ENCODE measurements around the gene LRRC46. TPM values are rescaled to one million over a fixed set of nuclear protein-coding genes. Genes with fewer than 3 reads are reported as not detected.

Gene LRRC46
- total RNA-seq, 1 donor from 2014 or later, result not detected

GRCh38 chr17:47873200-47874090 is 42.0 kb downstream of the LRRC46 start:
- Histone ChIP-seq H3K27me3 (no peaks in the 10 kb centered on the region), H3K9me3 (no peaks in the 10 kb centered on the region), H3K4me1 (peaks cover 11% of the 10 kb centered on the region), H3K4me3 (no peak overlapping the region), H3K27ac (no peak overlapping the region), H3K36me3 (no peaks in the 10 kb centered on the region)
- intact Hi-C loops (cut with DNase I), result no loop called here
- DNase-seq (ENCODE audit: extremely low spot score in 2 of 2), result no peak
- TF ChIP-seq POLR2AphosphoS5 (IDR thresholded peaks at IDR 0.05; ENCODE audit: insufficient read depth in 1 of 2, low read depth in 1 of 2) (no peak), POLR2A (IDR thresholded peaks at IDR 0.05) (no peak), CTCF (IDR thresholded peaks at IDR 0.05) (no peak)

GRCh38 chr17:47875011-47875985 is 43.8 kb downstream of the LRRC46 start:
- peaks cover 11% of the 10 kb centered on the region for H3K4me1 ChIP-seq
- H3K36me3 ChIP-seq, result no peaks in the 10 kb centered on the region
- H3K4me3 ChIP-seq, result no peak overlapping the region
- H3K9me3 ChIP-seq, result no peaks in the 10 kb centered on the region
- no peaks in the 10 kb centered on the region for H3K27me3 ChIP-seq
- intact Hi-C loops (cut with DNase I), result no loop called here
- no peak for DNase-seq (ENCODE audit: extremely low spot score in 2 of 2)
- H3K27ac ChIP-seq, result no peak overlapping the region
- TF ChIP-seq CTCF (IDR thresholded peaks at IDR 0.05), result no peak
- TF ChIP-seq POLR2AphosphoS5 (IDR thresholded peaks at IDR 0.05; ENCODE audit: insufficient read depth in 1 of 2, low read depth in 1 of 2), result no peak
- TF ChIP-seq POLR2A (IDR thresholded peaks at IDR 0.05), result no peak

- no peaks in the 10 kb centered on the region for H3K36me3 ChIP-seq
- peaks cover 6% of the 10 kb centered on the region for H3K4me1 ChIP-seq
- no peaks in the 10 kb centered on the region for H3K27me3 ChIP-seq
- H3K27ac ChIP-seq, result no peak overlapping the region
- H3K9me3 ChIP-seq, result no peaks in the 10 kb centered on the region
- no peak overlapping the region for H3K4me3 ChIP-seq
- no peak for DNase-seq (ENCODE audit: extremely low spot score in 2 of 2)
- TF ChIP-seq POLR2AphosphoS5 (IDR thresholded peaks at IDR 0.05; ENCODE audit: insufficient read depth in 1 of 2, low read depth in 1 of 2), result no peak
- no peak for TF ChIP-seq CTCF (IDR thresholded peaks at IDR 0.05)
- no peak for TF ChIP-seq POLR2A (IDR thresholded peaks at IDR 0.05)
- intact Hi-C loops (cut with DNase I), result no loop called here
Observed at GRCh38 chr17:47877368-47878034, 46.0 kb downstream of the LRRC46 start.

GRCh38 chr17:47878203-47879027 is 46.9 kb downstream of the LRRC46 start:
- H3K27me3 ChIP-seq, result no peaks in the 10 kb centered on the region
- peaks cover 10% of the 10 kb centered on the region for H3K4me1 ChIP-seq
- TF ChIP-seq CTCF (IDR thresholded peaks at IDR 0.05), result no peak
- TF ChIP-seq POLR2A (IDR thresholded peaks at IDR 0.05), result no peak
- TF ChIP-seq POLR2AphosphoS5 (IDR thresholded peaks at IDR 0.05; ENCODE audit: insufficient read depth in 1 of 2, low read depth in 1 of 2), result no peak
- H3K9me3 ChIP-seq, result no peaks in the 10 kb centered on the region
- no peak overlapping the region for H3K4me3 ChIP-seq
- no peak overlapping the region for H3K27ac ChIP-seq
- intact Hi-C loops (cut with DNase I), result no loop called here
- no peak for DNase-seq (ENCODE audit: extremely low spot score in 2 of 2)
- no peaks in the 10 kb centered on the region for H3K36me3 ChIP-seq

All from vagina (tissue), 2 donors.